Breast epithelium (tissue), 3 donors: ENCODE data around the gene TIGD2.

ENCODE experiments used
- CTCF ChIP-seq, 3 donors: fragments of 450-650 bp; IDR thresholded peaks; one replicate each; pipeline ENCODE4 v1.5.1; 2016 to 2017; ENCODE audit warnings: antibody characterized with exemption in 3 of 3, mild to moderate bottlenecking in 3 of 3, moderate library complexity in 3 of 3
- POLR2AphosphoS5 ChIP-seq, 3 donors: sonication (generic); formaldehyde crosslinking; IDR thresholded peaks; one replicate each; pipeline ENCODE4 v1.6.1; 2017; ENCODE audit warnings: antibody characterized with exemption in 3 of 3

- TF ChIP-seq CTCF (IDR thresholded peaks at IDR 0.05): no peak
- no peak for TF ChIP-seq POLR2AphosphoS5 (IDR thresholded peaks at IDR 0.05)
Observed at GRCh38 chr4:89109841-89110540, 1.3 kb upstream of the TIGD2 start.
